Activated CD4-positive, alpha-beta T cell treated with anti-CD3 and anti-CD28 coated beads, Interleukin-2, amount 10 ng/mL, durations not matched to agents 24 days and 14 days (primary cell): Measurements from ENCODE around the gene LRP8. TPM values are rescaled to one million over a fixed set of nuclear protein-coding genes. Genes with fewer than 3 reads are reported as not detected.
A peak's percentile ranks its signal among the peaks of the same experiment; 100 is the strongest.
"Not testable (repeated sequence)": the region's sequence is repeated elsewhere in the genome, so short reads cannot be mapped to it uniquely, and the experiment has no call there.

Experiments
- DNase-seq: peaks from one replicate; pipeline ENCODE4 v3.0.0; 2022
- H3K27ac Mint-ChIP-seq: one replicate; pipeline ENCODE4 v1.8.0; 2022; ENCODE audit warnings: mild to moderate bottlenecking, mixed read lengths
- H3K27me3 Mint-ChIP-seq: one replicate; pipeline ENCODE4 v1.8.0; 2022; ENCODE audit warnings: mixed read lengths
- H3K36me3 Mint-ChIP-seq: one replicate; pipeline ENCODE4 v1.8.0; 2022; ENCODE audit warnings: low read depth, mild to moderate bottlenecking, mixed read lengths
- H3K4me1 Mint-ChIP-seq: one replicate; pipeline ENCODE4 v1.8.0; 2021; ENCODE audit warnings: mixed read lengths
- H3K4me3 Mint-ChIP-seq: one replicate; pipeline ENCODE4 v1.8.0; 2022; ENCODE audit warnings: mild to moderate bottlenecking, moderate library complexity, mixed read lengths
- H3K9me3 Mint-ChIP-seq: one replicate; pipeline ENCODE4 v1.8.0; 2021; ENCODE audit warnings: mixed read lengths
- intact Hi-C: fragments of 100-400 bp; cut with micrococcal nuclease; formaldehyde crosslinking; loops from one replicate; pipeline ENCODE4 v1.15.1; 2023
- total RNA-seq: library from RNA; stranded (reverse); gene quantifications from 2 replicates; pipeline ENCODE4 v1.2.3, GENCODE V29; 2022

LRP8 gene
- total RNA-seq, 1 donor from 2014 or later = 81.6 TPM

DNA sequence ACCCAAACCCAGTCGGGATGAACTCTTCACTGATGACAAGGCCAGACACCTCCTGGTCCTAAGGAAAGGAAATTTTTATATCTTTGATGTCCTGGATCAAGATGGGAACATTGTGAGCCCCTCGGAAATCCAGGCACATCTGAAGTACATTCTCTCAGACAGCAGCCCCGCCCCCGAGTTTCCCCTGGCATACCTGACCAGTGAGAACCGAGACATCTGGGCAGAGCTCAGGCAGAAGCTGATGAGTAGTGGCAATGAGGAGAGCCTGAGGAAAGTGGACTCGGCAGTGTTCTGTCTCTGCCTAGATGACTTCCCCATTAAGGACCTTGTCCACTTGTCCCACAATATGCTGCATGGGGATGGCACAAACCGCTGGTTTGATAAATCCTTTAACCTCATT, 117.5 kb downstream of the LRP8 start:
- Mint-ChIP-seq H3K4me3 (no peak overlapping the region), H3K4me1 (no peaks in the 10 kb centered on the region), H3K9me3 (peaks cover 13% of the 10 kb centered on the region), H3K36me3 (peaks cover 64% of the 10 kb centered on the region), H3K27ac (no peak overlapping the region), H3K27me3 (no peaks in the 10 kb centered on the region)
- intact Hi-C loops = no loop called here
- no peak for DNase-seq

DNA sequence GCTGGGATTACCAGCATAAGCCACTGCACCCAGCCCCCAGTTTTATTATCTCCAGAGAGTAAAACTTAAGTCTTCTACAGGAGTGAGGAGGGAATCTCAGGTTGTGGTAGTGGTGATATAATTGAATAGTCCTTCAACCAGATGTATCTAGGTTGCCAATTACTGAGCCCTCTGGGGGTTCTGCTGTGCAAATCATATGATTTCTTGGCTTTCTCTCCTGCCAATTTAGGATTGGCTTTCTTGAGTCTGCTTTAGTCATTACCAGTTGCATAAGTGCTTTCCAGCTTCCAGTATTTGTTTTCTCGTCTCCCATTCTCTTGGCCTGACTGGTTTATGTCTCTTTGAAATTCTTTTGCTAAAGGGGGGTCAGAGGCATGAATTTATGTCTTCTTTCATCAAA, 120.1 kb downstream of the LRP8 start:
- H3K36me3 Mint-ChIP-seq = peaks cover 80% of the 10 kb centered on the region
- H3K27ac Mint-ChIP-seq = no peak overlapping the region
- H3K4me3 Mint-ChIP-seq = no peak overlapping the region

DNA sequence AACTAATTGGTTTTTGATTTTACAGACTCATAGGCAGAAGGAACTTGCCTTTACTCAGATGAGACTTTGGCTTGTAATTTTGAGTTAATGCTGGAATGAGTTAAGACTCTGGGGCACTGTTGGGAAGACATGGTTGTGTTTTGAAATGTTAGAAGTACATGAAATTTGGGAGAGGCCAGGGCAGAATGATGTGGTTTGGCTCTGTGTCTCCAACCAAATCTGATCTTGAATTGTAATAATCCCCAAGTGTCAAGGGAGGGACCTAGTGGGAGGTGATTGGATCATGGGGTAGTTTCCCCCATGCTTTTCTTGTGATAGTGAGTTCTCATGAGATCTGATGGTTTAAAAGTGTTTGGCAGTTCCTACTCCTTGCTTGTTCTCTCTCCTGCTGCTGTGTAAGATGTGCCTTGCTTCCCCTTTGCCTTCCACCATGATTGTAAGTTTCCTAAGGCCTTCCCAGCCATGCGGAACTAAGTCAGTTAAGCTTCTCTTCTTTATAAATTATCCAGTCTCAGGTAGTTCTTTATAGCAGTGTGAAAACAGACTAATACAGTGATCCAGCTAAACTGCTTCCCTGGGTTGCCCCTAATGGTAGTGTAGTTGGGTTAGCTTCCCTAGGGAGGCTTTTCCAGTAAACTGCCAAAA, 121.0 kb downstream of the LRP8 start:
- intact Hi-C loops = no loop called here
- H3K27ac Mint-ChIP-seq = no peak overlapping the region
- no peaks in the 10 kb centered on the region for H3K4me1 Mint-ChIP-seq
- H3K9me3 Mint-ChIP-seq = peaks cover 28% of the 10 kb centered on the region
- H3K27me3 Mint-ChIP-seq = no peaks in the 10 kb centered on the region
- no peak overlapping the region for H3K4me3 Mint-ChIP-seq
- no peak for DNase-seq
- H3K36me3 Mint-ChIP-seq = peaks cover 84% of the 10 kb centered on the region

More for the DNA sequence above, 120.1 kb downstream of the LRP8 start:
- H3K4me1 Mint-ChIP-seq = no peaks in the 10 kb centered on the region
- intact Hi-C loops = no loop called here
- DNase-seq = no peak
- peaks cover 28% of the 10 kb centered on the region for H3K9me3 Mint-ChIP-seq
- no peaks in the 10 kb centered on the region for H3K27me3 Mint-ChIP-seq

DNA sequence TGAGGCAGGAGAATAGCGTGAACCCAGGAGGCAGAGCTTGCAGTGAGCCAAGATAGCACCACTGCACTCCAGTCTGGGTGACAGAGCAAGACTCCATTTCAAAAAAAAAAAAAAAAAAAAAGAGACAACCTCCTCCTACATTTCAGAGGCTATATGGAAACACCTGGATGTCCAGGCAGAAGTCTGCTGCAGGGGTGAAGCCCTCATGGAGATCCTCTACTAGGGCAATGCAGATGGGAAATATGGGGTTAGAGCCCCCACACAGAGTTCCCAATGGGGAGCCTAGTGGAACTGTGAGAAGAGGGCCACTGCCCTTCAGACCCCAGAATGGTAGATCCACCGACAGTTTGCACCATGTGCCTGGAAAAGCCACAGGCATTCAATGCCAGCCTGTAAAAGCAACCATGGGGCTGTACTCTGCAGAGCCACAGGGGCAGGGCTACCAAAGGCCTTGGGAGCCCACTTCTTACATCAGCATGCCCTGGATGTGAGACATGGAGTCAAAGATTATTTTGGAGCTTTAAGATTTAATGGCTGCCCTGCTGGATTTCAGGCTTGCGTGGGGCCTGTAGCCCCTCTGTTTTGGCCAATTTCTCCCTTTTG, 121.7 kb downstream of the LRP8 start:
- H3K27me3 Mint-ChIP-seq, intact Hi-C loops, H3K4me1 Mint-ChIP-seq, DNase-seq, H3K27ac Mint-ChIP-seq, H3K4me3 Mint-ChIP-seq: not testable (repeated sequence)
- H3K9me3 Mint-ChIP-seq = peaks cover 28% of the 10 kb centered on the region
- H3K36me3 Mint-ChIP-seq = peaks cover 88% of the 10 kb centered on the region

DNA sequence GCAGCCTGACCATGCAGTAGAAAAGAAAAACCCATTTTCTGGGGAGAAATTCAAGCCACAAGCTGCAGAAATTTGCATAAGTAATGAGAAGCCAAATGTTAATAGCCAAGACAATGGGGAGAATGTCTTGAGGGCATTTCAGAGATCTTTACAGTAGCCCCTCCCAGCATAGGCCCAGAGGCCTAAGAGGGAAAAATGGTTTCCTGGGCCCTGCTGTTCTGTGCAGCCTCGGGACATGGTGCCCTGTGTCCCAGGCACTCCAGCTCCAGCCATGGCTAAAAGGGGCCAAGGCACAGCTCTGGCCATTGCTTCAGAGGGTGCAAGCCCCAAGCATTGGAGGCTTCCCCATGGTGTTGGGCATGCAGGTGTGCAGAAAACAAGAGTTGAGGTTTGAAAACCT, 122.4 kb downstream of the LRP8 start:
- intact Hi-C loops, H3K27me3 Mint-ChIP-seq: not testable (repeated sequence)
- peaks cover 91% of the 10 kb centered on the region for H3K36me3 Mint-ChIP-seq

DNA sequence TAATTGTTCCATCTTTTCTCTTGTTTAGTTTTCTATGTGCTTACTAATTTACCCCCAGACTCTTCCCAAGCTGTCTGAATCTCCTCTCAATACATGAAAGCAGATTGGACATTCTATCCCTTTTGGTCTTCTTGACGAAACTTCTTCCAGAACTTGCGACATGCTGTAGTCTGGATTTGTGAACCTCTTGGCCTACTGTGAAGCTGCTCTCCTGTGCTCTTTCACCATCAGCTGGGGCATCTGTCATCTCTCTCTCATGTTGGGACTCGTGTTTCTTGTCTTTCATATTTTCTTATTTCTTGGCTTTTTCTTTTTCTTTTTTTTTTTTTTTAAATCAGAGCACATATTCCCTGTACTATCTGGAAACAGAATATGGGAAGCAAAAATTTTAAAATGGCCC, 124.4 kb downstream of the LRP8 start:
- H3K36me3 Mint-ChIP-seq = peaks cover 73% of the 10 kb centered on the region
- no peak overlapping the region for H3K4me3 Mint-ChIP-seq
- intact Hi-C loops = no loop called here
- H3K4me1 Mint-ChIP-seq = peaks cover under 1% of the 10 kb centered on the region
- H3K27me3 Mint-ChIP-seq = no peaks in the 10 kb centered on the region
- H3K9me3 Mint-ChIP-seq = peaks cover 28% of the 10 kb centered on the region
- H3K27ac Mint-ChIP-seq = no peak overlapping the region
- DNase-seq = no peak

More for the DNA sequence above, 122.4 kb downstream of the LRP8 start:
- not testable (repeated sequence) for H3K4me3 Mint-ChIP-seq, H3K4me1 Mint-ChIP-seq, DNase-seq, H3K27ac Mint-ChIP-seq
- H3K9me3 Mint-ChIP-seq = peaks cover 28% of the 10 kb centered on the region

DNA sequence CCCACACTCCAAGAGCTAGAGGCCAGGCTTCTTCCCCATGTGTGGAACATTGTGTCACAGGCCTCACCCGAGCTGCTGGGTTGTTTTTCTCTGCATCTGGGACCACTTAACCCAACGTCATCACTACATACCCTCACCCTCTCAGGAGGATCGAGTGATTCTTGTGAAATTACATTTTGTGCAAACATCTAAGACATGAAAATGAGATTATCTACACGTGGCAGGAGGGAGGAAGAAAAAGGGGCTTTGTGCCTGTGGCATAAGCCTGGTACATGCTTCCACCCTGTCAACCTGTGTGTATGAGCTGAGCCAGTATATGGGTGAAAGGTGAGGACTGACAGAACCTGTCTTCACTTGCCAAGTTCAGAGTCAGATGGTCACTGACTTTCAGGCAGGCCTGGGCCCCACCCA, 129.6 kb downstream of the LRP8 start:
- Mint-ChIP-seq H3K4me3 (peak overlapping the region; percentile 88), H3K9me3 (no peaks in the 10 kb centered on the region), H3K36me3 (peaks cover 33% of the 10 kb centered on the region), H3K27ac (peak overlapping the region; percentile 96), H3K4me1 (peaks cover 24% of the 10 kb centered on the region), H3K27me3 (no peaks in the 10 kb centered on the region)
- intact Hi-C loops = loop anchor here (5.0 kb wide), 1 partner anchor 271 kb away; the partner anchor contains the start of gene SCP2
- no peak for DNase-seq

DNA sequence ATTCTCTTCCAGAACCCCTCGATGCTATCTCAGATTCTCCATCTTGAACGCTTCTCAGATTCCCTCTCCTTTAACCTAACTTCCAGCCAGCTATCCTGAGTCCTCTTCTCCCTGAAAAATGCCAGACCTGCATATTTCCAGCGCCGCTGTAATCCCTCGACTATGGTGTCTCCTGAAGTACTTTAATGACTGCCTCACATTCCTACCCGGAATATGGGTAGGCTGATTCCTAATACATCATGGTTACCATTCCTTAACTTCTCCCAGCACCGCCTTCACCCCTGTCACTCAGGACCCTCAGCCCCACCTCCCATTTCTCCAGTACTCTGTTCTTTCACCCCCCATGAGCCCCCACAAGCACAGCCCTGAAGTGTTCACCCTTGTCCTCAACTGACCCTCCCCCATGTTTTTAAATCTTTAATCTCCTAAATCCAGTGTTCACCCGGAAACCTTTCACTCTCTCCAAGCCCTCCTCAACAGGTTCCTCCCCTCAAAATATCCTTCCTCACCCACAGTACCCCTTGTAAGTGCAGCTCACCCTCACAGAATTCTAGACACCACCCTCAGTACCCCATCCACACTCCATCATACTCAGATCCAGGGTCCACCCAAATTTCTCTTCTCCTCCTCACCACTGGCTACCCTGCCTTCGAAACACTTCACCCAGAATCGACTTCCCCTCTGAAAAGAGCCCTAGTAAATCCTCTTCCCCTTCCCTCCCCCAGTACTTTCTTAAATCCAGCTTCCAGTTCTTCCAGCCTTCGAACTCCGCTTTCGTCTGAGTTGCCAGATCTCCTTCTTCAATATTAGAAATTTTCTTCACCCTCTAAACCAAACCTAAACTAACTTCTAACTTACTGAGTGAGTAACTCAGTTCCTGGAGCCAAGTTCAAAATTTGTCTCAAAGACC, 130.3 kb downstream of the LRP8 start:
- DNase-seq = no peak
- Mint-ChIP-seq H3K9me3 (no peaks in the 10 kb centered on the region), H3K27ac (peak overlapping the region; percentile 96), H3K4me1 (peaks cover 24% of the 10 kb centered on the region), H3K36me3 (peaks cover 26% of the 10 kb centered on the region), H3K27me3 (no peaks in the 10 kb centered on the region), H3K4me3 (peak overlapping the region; percentile 88)
- intact Hi-C loops = loop anchor here (2.0 to 5.0 kb wide), 2 partner anchors 129 to 270 kb away; partner anchors contain the start of gene SCP2

DNA sequence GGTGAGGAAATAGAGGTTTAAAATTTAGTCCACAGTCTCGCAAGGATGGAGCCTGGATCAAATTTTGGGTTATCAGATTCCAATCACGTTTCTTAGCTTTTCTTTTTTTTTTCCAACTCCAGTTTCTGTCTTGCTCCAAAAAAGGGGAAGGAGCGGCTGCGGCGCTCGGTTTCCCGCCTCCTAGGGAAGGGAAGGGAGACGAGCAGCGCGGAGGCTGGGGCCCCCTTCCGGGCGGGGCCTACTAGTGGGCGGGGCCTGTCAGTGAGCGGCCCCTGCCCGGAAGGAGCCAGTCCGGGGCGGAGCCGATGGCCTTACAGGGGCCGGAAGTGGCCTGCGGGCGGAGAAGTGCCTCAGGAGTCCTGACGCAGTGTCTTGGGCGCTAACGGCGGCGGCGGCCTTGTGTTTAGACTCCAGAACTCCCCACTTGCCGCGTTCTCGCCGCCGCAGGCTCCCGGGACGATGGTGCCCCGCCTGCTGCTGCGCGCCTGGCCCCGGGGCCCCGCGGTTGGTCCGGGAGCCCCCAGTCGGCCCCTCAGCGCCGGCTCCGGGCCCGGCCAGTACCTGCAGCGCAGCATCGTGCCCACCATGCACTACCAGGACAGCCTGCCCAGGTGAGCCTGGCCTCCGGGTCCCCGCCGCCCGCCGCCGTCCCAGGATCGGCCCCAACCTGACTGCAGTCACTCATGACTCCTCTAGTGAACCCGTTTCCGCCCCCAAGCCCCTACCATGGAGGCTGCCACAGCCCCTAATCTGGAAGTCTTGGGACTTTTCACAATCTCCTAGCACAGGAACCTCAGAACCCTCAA, 131.2 kb downstream of the LRP8 start, which contains the start of gene CPT2:
Gene CPT2 (plus strand): TSS at position 340 of the 806 bp plus-strand sequence. CDS start 120 bp downstream, at position 460.
- peaks cover 20% of the 10 kb centered on the region for H3K36me3 Mint-ChIP-seq
- no peaks in the 10 kb centered on the region for H3K27me3 Mint-ChIP-seq
- peak; percentile 98 for DNase-seq
- no peaks in the 10 kb centered on the region for H3K9me3 Mint-ChIP-seq
- peak within 1 kb of the TSS; percentile 96 for H3K27ac Mint-ChIP-seq
- peak within 1 kb of the TSS; percentile 88 for H3K4me3 Mint-ChIP-seq
- peaks cover 24% of the 10 kb centered on the region for H3K4me1 Mint-ChIP-seq
- intact Hi-C loops = loop anchor here (1.0 to 5.0 kb wide), 5 partner anchors 24 to 857 kb away; partner anchors contain the start of genes CZIB, MAGOH, SCP2 and TCEANC2

DNA sequence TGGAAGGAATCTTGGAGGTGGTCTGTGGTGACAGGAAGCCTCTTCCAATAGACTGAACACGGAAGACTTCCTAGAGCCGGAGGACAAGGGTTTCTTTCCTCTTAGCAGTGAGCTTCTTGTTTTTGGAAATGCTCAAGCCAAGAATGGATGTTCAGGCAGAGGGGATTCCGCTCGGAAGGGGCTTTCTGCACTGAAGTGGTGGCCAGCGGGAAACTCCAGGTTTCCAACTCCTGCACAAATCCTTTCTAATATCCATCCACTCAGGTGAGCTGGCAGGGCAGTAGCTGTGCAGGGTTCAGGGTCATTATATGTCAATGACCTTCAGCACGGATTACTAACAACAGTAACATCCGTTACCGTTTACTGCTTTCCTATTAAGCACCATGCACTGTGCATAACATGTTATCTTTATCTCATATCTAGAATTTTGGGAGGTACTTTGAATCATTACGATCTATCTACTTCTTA, 131.8 kb downstream of the LRP8 start:
- Mint-ChIP-seq H3K4me1 (peaks cover 24% of the 10 kb centered on the region), H3K27ac (peak overlapping the region; percentile 95), H3K36me3 (peaks cover 14% of the 10 kb centered on the region), H3K4me3 (peak overlapping the region; percentile 88), H3K9me3 (no peaks in the 10 kb centered on the region), H3K27me3 (no peaks in the 10 kb centered on the region)
- intact Hi-C loops = loop anchor here (1.0 to 5.0 kb wide), 5 partner anchors 24 to 857 kb away; partner anchors contain the start of genes CZIB, MAGOH, SCP2 and TCEANC2
- no peak for DNase-seq

DNA sequence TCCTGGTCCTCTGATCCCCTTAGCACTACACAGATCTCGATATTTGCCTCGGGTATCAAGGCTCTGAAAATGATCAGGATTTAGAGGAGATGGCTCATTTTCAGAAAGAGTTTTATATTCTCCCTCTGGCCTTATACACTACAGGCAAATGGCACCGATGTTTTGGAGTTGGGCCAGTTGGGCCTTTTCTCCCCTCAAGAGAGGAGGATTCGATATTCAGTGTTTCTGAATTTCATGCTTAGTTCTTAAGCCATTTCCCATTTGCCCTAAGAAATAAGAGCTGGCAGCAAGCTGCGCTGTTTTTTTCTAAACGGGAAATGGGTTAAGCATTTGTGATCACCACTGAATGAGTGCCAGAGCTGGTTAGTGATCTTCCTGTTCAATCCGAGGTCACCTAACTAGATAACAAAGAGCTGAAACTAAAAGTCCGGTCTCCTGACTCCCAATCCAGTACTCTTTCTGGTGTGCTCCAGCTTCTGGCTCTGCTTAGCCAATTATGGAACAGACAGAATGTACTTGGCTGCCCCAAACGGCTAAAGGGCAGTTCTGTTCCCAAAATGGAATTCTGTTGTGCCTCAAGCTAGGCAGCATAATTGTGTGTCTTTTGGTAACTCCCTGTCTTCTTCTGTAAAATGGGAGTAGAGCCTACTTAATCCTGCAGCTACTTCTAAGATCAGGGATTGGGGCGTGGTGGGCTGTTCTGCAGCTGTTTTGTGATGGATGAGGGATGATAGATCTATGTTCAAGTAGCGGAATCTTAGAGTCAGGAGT, 132.4 kb downstream of the LRP8 start:
- no peaks in the 10 kb centered on the region for H3K9me3 Mint-ChIP-seq
- H3K4me3 Mint-ChIP-seq = peak overlapping the region; percentile 88
- no peak overlapping the region for H3K27ac Mint-ChIP-seq
- no peaks in the 10 kb centered on the region for H3K27me3 Mint-ChIP-seq
- peaks cover 24% of the 10 kb centered on the region for H3K4me1 Mint-ChIP-seq
- intact Hi-C loops = loop anchor here (1.0 to 5.0 kb wide), 5 partner anchors 25 to 858 kb away; partner anchors contain the start of genes CZIB, MAGOH, SCP2 and TCEANC2
- no peak for DNase-seq
- peaks cover 8% of the 10 kb centered on the region for H3K36me3 Mint-ChIP-seq
